KBM-7 (cell line): ENCODE measurements around the gene RHOT1.
A peak's percentile ranks its signal among the peaks of the same experiment; 100 is the strongest.
"Not testable (repeated sequence)": the region's sequence is repeated elsewhere in the genome, so short reads cannot be mapped to it uniquely, and the experiment has no call there.

Source experiments
- DNase-seq: peaks from one replicate; pipeline ENCODE4 v3.0.0-alpha.2; 2015
- in situ Hi-C: fragments of 300-500 bp; cut with MboI; formaldehyde crosslinking; loops from 2 replicates; pipeline ENCODE4 v1.14.3; 2020; ENCODE audit warnings: low sequenced_read_pairs, low pct_unique_long_range_greater_than_20kb, mixed read lengths

Gene RHOT1

DNA sequence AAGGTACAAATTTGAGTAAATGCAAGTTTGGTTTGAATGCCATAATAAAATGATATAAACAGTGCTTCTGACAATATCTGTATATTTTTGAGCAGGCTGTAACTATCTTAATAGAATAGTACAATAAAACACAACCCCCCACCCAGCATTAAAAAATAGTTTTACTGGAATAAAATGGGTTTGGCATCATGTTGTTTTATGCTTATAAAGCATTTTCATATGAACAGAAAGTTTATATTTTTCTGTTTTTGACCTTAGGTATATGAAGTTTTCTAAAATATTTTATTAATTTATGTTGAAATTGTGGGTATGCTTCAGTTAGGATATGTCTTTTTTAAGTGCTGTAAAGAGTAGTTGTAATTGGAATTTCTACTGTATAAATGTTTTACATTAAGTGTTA lies 66.1 kb downstream of the RHOT1 start:
- in situ Hi-C loops, result no loop called here
- DNase-seq, result no peak

DNA sequence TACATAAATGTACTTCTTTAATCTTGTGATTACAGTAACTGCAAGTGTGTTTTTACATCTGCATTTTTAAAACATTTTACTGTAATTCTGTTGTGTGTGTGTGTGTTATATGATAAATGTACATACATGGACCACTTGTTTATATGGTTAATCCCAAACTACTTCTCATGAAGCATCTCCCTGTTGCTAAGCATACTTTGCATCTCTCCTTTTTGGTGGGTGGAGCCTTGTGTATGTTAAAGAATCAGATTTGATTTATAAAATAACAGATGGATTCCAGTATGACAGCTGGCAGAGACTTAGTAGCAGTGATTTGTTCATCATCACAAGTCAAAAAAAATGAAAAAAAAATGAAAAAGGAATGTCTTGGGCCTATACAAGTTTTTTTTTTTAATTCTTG lies 67.3 kb downstream of the RHOT1 start:
- DNase-seq, result no peak
- in situ Hi-C loops, result no loop called here

DNA sequence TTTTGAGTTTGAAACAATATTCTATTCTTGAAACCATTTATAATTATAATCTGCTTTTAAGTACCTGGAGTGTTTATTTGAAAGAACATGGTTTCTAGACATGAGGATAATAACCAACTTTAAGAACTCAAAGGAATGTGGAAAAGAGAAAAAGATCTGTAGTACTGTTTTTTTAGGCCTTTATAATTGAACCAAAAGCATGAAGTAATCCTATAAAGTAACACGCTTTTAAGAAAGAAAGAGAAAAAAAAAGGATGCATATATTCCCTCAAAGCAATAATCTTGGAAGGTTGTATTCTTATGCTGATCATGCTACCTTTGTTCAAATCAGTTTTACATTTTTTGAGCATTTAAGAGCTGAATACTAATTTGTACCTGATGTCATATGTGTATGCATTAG lies 69.4 kb downstream of the RHOT1 start:
- DNase-seq, result no peak
- in situ Hi-C loops, result no loop called here

DNA sequence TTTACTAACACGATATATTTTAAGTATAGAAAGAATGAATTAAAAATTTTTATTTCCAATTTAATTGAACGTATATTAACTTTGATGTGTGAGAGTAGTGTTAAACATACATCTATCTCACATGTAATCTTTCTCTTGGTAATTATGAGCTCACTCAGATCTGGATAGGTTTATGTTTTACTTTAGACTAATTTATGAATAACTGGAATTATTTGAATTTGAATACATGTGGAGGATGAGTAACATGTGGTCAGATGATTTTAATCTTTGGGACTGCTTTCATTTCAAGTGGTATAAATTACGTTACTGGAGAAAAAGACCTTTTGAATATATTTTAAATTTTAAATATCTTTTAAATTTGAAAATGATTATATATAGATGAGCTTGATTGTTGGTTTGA lies 73.4 kb downstream of the RHOT1 start:
- no peak for DNase-seq
- in situ Hi-C loops, result no loop called here

DNA sequence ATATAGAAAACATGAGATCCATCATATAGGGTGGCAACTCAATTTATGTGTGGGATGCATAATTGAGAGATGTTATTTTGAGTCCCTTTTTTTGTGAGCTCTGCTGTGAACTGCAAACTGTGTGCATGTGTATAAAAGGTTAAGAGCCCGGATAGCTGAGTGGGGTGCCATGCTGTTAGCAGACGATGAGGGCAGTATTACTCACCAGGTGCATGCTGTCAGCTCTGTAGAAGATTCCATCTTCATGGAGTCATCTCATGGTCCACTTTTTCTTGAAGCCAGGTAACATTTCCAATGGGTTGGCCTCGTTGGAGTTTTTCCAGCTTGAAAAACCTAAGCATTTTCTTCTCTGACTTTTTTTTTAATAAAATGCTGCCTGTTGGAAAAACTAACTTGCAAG lies 80.3 kb downstream of the RHOT1 start:
- in situ Hi-C loops, result no loop called here
- DNase-seq, result no peak

DNA sequence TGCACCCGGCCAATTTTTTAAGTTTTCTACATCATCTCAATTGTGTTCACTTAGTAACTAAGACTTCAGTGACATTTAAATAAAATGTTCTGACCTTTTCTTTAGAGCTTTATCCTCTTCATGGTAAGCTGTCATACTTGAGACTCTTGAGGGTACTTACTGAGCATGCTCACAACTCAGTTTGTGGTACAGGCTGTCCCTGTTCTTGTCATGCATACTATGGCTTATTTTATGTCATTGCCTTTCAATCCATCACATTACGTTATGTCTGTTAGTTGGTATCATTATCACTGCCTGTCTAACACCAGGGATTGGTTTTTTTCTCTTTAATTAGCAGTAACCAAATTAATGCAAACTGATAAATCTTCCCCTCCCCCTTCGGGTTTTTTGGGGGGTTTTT lies 81.4 kb downstream of the RHOT1 start:
- in situ Hi-C loops, result no loop called here

DNA sequence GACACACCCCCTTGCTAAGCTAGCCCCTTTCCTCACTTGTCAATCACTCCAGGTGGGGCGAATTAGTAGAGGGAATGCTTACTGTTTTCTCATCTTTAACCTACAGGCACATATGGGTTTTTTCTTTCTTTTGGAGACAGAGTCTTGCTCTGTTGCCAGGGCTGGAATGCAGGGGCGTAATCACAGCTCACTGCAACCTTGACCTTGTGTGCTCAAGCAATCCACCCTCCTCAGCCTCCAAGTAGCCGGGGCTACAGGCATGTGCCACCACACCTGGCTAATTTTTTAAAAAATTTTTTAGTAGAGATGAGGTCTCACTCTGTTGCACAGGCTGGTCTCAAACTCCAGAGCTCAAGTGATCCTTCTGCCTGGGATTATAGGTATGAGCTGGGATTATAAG lies 84.6 kb downstream of the RHOT1 start:
- in situ Hi-C loops, result no loop called here
- DNase-seq, result no peak

More for the DNA sequence above, 81.4 kb downstream of the RHOT1 start:
- DNase-seq, result no peak

DNA sequence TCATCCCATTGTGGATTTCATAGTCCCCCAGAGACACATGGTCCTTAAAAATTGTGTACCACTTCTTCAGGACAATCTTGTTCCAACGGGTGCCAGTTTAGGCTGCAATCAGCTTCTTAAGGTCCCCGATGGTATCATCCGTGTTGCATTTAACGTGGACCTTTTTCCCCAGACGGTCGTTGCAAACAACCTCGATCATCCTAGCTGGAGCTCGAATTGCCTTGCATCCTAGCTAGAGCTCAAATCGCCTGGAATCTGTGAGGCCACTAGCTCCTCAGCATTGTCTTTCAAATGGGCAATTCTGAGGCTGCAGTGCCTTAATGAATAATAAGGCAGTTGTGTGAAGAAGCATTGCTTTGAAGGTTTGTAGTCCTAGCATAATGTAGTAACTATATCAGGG lies 85.6 kb downstream of the RHOT1 start:
- DNase-seq, result no peak
- in situ Hi-C loops, result no loop called here

DNA sequence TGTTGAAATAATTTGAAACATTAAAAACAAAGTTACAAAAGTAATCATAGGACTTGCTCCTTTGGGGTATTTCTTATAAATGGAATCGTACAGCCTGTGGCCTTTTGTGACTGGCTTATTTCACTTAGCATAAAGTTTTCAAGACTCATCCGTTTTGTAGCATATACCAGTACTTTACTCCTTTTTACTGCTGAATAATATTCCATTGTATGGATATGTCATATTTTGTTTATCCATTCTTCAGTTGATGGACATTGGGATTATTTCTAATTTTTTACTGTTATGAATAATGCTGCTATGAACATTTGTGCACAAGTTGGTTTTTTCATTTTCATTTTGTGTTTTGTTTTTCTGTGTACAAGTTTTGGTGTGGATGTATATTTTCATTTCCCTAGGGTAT lies 93.3 kb downstream of the RHOT1 start:
- DNase-seq, result no peak
- in situ Hi-C loops, result no loop called here

DNA sequence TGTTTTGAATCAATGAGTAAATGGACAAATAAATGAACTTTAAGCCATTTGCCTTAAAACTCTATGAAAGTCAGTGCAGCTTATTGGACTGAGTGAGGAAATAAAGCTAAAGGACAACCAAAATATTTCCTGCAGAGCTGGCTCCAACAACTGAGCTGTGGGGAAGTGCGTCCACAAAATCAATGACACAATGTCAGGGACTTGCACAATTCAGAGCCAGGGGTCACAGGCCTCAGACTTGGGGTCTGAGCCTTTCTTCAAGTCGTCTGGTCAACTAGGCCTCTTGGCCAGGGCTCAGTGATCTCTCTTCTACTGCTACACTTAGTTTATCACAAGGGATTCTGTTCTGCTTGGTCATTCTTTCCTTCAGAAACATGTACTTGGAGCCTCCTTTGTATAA lies 97.2 kb downstream of the RHOT1 start:
- DNase-seq, result no peak
- in situ Hi-C loops, result no loop called here

DNA sequence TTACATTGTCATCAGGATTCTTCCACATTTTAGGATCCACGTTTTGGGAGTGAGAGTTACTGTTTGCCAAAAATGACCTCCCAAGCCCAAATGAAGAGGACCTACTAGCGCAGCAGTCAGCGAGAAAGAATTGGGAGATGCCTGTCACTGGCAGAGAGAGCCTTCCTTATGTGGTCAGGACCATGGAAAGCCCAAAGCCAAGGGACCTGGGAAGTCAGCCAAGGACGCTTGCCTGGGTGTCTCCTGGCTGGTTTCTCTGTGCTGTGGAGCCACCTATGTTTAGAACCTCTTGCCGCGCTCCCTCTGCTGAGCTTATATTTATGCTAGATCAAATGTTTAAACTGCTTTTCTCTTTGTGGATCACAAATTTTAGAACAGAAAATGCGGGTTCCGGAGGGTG lies 98.4 kb downstream of the RHOT1 start:
- in situ Hi-C loops, result no loop called here

DNA sequence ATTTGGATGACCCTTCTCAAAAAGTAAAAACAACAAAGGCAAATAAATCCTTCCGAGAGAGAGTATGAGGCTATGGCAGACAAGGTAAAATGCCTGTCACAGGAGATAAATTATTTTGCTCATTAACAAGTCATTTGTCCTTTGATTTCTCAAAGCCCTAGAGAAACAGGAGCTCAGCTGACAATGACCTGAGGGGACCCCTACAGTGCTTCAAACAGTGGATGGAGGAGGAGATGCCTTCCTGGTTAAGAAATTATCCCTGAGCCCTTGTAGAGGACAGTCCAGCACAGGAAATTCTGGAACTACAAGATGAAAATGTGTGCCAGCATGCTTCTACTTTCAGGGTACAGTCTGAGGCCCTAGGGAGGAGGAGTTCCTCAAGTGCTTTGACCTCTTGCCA lies 99.3 kb downstream of the RHOT1 start:
- DNase-seq, result no peak
- in situ Hi-C loops, result no loop called here

More for the DNA sequence above, 98.4 kb downstream of the RHOT1 start:
- no peak for DNase-seq

DNA sequence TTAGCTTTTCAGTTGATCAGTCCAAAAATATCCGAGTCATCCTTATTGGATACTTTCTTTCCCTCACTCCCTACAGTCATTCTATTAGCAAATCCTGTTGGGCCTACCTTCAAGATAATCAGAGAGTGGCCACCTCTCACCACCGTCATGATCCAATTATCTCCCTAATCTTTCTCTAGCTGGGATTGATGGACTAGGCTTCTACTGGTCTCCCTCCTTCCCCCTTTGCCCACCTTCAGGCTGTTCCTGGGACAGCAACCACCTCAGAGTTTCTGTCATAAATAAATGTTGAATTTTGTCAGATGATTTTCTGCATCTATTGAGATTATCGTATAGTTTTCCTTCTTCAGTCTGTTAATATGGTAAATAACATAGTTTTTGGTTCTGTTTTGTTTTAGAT lies 107.2 kb downstream of the RHOT1 start:
- DNase-seq, result no peak
- in situ Hi-C loops, result no loop called here

DNA sequence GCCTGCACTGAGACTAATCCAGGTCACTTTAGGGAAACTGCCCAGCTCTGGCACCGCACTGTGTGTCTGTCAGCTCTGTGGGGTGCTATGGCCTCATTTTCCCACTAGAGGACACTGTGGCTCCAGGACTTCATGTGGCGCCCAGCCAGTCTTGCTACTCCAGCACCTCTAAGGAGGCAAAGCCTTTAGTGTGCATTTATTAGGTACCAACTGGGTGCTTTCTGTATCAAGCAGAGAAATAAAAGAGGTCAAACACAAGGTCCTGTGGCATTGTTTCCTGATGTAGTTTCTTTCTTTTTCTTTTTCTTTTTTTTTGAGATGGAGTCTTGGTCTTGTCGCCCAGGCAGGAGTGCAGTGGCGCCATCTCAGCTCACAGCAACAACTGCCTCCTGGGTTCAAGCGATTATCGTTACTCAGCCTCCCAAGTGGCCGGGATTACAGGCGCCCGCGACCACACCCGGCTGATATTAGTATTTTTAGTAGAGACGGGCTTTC lies 110.9 kb downstream of the RHOT1 start:
- in situ Hi-C loops, result no loop called here
- DNase-seq, result peak; percentile 85

DNA sequence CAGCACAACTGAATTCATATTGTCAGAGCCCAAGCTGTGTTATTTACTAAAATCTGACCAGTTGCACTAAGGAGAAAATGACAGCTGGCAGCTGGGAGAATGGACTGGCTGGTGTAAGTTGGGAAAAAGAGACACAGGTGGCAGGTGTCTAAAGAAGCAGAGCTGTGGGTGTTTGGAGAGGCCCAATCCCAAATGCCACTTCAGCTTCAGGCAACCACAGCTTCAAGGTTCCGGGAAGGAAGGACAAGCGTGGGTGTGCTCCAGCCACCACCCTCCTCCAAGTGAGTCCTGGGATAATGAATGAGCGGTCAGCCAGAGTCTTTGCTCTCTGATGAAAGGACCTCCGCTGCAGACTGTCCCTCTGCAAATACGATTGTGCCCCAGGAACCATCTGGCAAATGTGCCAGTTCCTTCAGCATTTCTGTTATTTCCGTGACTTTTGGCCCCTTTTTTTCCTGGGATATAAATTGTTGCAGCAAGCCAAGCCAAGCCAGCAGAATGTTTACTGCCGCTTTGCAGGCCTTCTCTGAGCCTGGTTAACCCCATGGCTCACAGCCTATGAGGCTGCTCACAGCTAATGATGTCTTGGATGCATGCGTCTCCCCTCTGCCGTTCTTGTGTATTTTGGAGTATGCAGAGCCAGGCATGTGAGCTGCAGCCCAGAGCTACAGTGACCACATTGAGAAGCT lies 113.9 kb downstream of the RHOT1 start:
- DNase-seq, result no peak
- in situ Hi-C loops, result no loop called here

DNA sequence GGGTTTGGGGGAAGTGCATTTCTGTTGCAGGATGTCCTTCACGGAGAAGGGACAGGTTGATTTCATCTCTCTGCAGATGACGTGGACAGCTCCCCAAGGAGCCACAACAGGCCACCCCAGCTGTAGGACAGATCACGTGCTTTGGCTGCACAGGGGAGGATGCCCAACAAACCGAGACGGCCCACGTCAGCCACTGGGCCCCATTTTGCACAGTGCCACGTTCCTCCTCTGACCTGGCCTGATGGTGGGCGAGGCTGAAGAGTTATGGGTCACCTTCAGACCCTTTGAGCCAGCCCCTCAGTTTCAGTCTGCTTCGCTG lies 114.4 kb downstream of the RHOT1 start:
- no peak for DNase-seq
- in situ Hi-C loops, result no loop called here

DNA sequence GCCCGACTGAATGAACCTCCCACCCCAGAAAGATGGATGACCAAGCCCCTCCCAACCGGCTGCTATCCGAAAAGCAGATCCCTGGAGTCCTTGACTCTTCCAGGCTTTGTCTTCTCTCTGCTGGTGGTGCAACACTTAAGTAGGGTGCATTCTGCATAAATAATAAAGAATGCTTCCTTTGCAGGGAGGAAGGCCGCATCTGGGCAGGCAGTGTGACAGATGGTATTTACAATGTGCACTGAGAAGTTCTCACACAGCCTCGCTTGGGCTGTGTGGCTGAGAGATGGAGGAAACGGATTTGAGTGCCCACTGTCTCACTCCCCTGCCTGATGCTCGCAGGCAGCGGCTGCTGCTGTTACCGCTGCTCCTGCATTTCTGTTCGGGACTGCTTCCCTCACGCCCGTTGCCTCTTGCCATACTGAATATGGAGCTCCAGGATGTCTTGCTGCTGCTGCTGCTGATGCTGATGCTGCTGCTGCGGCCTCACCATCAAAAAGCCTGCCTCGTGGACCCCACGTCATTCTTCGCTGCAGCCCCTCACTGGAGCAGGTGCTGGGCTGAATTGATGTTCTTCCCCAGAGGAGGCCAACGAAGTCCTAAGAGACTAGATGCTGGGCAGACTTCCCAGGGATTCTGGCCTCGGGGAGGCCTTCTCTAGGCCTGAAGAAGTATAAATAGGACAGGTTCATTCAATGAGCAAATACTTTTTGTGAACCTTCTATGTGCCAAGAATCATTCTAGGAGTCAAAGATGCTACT lies 116.3 kb downstream of the RHOT1 start:
- DNase-seq, result no peak
- in situ Hi-C loops, result no loop called here

DNA sequence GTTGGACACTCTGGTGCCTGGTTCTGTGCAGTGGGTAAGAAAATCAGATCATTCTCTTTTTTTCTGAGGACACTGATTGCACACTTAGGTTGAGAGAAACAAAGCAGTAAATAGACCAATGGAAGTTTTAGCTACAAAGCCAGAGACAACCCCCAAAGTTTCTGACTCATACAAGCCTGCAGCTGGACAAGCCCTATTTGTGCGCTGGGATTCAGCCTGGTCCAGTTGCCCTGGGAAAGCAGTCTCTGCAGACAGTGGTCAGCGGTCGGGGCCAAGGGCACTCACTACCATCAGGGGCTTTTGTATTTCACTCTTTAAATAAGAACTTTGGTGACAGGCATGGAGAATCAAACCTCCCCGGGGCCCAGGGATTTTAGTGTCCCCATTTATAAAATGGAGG lies 117.3 kb downstream of the RHOT1 start:
- DNase-seq, result no peak
- in situ Hi-C loops, result no loop called here

DNA sequence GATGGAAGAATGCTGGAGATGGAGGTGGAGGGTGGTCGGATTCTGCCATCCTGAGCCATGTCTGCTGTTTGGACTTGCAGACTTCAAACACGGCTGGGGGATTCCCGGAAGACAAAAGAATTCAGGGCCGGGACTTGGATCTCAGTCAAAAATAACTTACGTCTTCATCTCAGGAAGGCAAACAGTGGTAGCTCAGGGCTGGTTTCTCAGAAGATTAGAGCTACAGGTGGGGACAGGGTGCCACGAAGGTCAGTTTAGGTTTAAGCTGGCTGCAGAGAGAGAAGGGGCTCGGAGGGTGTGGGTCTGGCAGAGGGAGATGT lies 119.1 kb downstream of the RHOT1 start:
- DNase-seq, result no peak

DNA sequence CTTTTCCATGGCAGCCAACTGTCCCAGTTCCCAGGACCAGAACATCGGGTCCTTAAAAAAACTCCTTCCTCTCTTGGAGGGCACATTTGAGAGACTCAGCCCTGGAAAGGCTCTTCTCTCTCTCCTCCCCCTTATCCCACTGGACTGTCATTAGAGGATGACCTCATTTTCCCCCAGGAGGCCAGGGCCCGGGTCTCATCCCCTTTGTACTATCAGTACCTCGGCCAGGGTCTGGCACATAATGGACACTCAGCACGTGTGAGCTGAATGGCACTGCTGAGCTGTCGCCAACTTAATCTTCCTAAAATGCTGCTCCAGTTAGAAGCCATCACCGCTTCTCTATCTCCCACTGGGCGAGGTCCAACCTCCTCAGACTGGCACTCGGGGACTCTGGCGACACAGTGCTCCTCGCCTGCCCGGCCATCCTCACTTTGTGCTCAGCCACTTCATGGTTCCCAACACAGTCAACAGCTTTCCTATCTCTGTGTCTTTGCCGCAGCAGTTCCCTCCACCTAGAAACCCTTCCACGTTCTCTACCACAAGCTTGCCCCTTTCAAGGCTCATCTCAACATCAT lies 119.7 kb downstream of the RHOT1 start:
- in situ Hi-C loops, result no loop called here

More for the DNA sequence above, 119.1 kb downstream of the RHOT1 start:
- in situ Hi-C loops, result no loop called here

DNA sequence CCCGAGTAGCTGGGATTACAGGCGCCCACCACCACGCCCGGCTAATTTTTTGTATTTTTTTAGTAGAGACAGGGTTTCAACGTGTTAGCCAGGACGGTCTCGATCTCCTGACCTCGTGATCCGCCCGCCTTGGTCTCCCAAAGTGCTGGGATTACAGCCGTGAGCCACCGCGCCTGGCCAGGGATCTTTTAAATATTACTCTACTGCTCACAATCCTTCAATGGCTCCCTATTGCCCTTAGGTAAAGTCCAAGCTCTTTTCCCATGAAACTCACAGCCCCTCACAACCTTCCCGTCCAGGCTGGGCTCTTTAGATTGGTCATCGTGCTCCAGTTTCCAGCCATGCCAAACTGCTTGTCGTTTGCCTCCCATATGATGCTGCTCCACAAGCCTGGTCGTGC lies 121.2 kb downstream of the RHOT1 start:
- in situ Hi-C loops, DNase-seq: not testable (repeated sequence)

More for the DNA sequence above, 119.7 kb downstream of the RHOT1 start:
- DNase-seq, result no peak
